Peyer's patch (tissue), 4 donors: Measurements from ENCODE around the gene NR1I3. TPM values are rescaled to one million over a fixed set of nuclear protein-coding genes. Genes with fewer than 3 reads are reported as not detected.

Experiments
- DNase-seq, 3 donors: peaks; one replicate each; pipeline ENCODE4 v3.0.0-alpha.2; 2017 to 2019
- H3K27ac ChIP-seq, 4 donors: fragments of 200-600 bp; sonication (generic); one replicate each; pipeline ENCODE4 v1.5.1; 2016 to 2019
- H3K27me3 ChIP-seq, 2 donors: fragments of 200-600 bp; sonication (generic); one replicate each; pipeline ENCODE4 v1.5.1; 2019
- H3K36me3 ChIP-seq, 3 donors: fragments of 200-600 bp; sonication (generic); one replicate each; pipeline ENCODE4 v1.5.1; 2016 to 2019
- H3K4me1 ChIP-seq, 4 donors: fragments of 200-600 bp; sonication (generic); one replicate each; pipeline ENCODE4 v1.5.1; 2016 to 2019
- H3K4me3 ChIP-seq, 4 donors: fragments of 200-600 bp; sonication (generic); 1 replicate in 3 of 4; 2 replicates in 1 of 4; pipeline ENCODE4 v1.5.1; 2016 to 2019; ENCODE audit warnings: mild to moderate bottlenecking in 1 of 4
- H3K9me3 ChIP-seq, 4 donors: fragments of 200-600 bp; sonication (generic); one replicate each; pipeline ENCODE4 v1.5.1; 2016 to 2019; ENCODE audit warnings: mild to moderate bottlenecking in 1 of 4
- POLR2A ChIP-seq, 2 donors: fragments of 450-650 bp; IDR thresholded peaks; one replicate each; pipeline ENCODE4 v1.5.1; 2017; ENCODE audit warnings: antibody characterized with exemption in 2 of 2, mild to moderate bottlenecking in 2 of 2, moderate library complexity in 2 of 2
- total RNA-seq, 4 donors: library from RNA; depleted of rRNA; stranded (reverse); fragments of >200 nt; gene quantifications; one replicate each; pipeline ENCODE4 v1.1.0, GENCODE V29; 2016
- TF ChIP-seq, protein P1 (sequence below), 6 experiments: fragments of 450-650 bp in 4 of 6; fragments of 200-600 bp in 2 of 6; sonication (generic) in 1 of 6; IDR thresholded peaks; one replicate each; pipeline ENCODE4 v1.5.1; 2017 to 2019; ENCODE audit warnings: antibody characterized with exemption in 6 of 6, mild to moderate bottlenecking in 3 of 6, moderate library complexity in 1 of 6

NR1I3 gene
- total RNA-seq, 4 donors from 2014 or later: 3.2 TPM; not detected in 3

DNA sequence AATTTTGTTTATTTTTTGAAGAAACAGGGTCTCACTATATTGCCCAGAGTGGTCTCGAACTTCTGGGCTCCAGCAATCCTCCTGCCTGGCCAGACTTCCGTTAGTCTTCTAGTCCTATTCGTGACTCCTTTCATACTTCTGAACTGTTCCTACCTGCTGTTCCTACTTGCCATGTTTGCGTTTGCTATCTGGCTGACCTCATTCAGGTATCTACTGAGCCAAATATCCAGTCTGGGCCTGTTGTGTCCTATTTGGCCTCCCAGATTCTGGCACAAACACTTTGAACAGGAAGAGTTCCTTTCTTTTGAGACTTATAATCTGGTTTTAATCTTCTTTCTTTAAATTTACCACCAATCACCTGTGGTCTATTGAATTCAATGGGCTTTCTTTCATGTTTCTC lies 6.9 kb upstream of the NR1I3 start:
- H3K4me1 ChIP-seq: no peaks in the 10 kb centered on the region
- no peak for TF ChIP-seq POLR2A (IDR thresholded peaks at IDR 0.05)
- TF ChIP-seq, protein P1, sequence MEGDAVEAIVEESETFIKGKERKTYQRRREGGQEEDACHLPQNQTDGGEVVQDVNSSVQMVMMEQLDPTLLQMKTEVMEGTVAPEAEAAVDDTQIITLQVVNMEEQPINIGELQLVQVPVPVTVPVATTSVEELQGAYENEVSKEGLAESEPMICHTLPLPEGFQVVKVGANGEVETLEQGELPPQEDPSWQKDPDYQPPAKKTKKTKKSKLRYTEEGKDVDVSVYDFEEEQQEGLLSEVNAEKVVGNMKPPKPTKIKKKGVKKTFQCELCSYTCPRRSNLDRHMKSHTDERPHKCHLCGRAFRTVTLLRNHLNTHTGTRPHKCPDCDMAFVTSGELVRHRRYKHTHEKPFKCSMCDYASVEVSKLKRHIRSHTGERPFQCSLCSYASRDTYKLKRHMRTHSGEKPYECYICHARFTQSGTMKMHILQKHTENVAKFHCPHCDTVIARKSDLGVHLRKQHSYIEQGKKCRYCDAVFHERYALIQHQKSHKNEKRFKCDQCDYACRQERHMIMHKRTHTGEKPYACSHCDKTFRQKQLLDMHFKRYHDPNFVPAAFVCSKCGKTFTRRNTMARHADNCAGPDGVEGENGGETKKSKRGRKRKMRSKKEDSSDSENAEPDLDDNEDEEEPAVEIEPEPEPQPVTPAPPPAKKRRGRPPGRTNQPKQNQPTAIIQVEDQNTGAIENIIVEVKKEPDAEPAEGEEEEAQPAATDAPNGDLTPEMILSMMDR (IDR thresholded peaks at IDR 0.05): no peak
- no peaks in the 10 kb centered on the region for H3K27me3 ChIP-seq
- no peak overlapping the region for H3K4me3 ChIP-seq
- DNase-seq: no peak
- H3K9me3 ChIP-seq: no peaks in the 10 kb centered on the region
- H3K36me3 ChIP-seq: no peaks in the 10 kb centered on the region
- H3K27ac ChIP-seq: no peak overlapping the region

DNA sequence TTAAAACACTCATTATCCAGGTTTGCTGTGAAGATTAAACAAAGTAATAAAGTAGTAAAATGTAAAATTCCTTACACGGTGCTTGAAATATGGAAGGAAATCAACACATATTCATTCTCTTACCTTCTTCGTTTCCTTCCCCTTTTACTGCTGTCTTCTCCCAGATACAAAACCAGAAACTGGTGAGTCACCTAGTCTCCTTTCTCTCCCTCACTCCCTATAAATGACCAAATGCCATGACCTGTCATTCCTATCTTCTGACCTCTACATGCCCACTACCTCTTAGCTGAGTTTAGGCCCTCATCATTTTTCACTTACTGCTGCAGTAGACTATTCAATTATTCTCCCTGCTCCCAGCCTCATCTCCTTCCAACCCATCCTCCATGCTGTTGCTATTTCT lies 4.3 kb upstream of the NR1I3 start:
- Histone ChIP-seq H3K36me3 (no peaks in the 10 kb centered on the region), H3K27ac (no peak overlapping the region), H3K27me3 (no peaks in the 10 kb centered on the region), H3K4me1 (no peaks in the 10 kb centered on the region), H3K4me3 (no peak overlapping the region), H3K9me3 (no peaks in the 10 kb centered on the region)
- no peak for DNase-seq
- TF ChIP-seq, protein P1 (IDR thresholded peaks at IDR 0.05): no peak
- TF ChIP-seq POLR2A (IDR thresholded peaks at IDR 0.05): no peak

DNA sequence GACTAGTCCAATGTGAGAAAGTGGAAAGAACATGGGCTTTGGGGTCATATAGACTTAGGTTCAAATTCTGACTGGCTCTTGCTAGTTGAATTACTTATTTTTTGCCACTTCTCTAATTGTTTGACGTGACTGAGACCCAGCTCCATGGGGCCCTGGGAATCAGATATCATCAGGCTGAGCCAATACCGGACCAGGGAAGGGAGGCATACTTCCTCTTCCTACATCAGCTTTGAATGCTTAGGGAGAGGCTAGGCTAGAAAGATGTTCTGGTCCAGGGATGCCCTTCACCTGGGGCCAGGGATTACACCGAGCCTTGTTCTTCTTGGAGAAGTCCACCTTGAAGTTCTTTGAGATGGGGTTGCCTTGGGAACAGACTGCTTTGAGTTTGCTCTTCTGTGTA lies 3.7 kb upstream of the NR1I3 start:
- no peak for DNase-seq
- Histone ChIP-seq H3K4me1 (no peaks in the 10 kb centered on the region), H3K4me3 (no peak overlapping the region), H3K9me3 (no peaks in the 10 kb centered on the region), H3K36me3 (no peaks in the 10 kb centered on the region), H3K27me3 (no peaks in the 10 kb centered on the region), H3K27ac (no peak overlapping the region)
- no peak for TF ChIP-seq POLR2A (IDR thresholded peaks at IDR 0.05)
- TF ChIP-seq, protein P1 (IDR thresholded peaks at IDR 0.05): no peak

DNA sequence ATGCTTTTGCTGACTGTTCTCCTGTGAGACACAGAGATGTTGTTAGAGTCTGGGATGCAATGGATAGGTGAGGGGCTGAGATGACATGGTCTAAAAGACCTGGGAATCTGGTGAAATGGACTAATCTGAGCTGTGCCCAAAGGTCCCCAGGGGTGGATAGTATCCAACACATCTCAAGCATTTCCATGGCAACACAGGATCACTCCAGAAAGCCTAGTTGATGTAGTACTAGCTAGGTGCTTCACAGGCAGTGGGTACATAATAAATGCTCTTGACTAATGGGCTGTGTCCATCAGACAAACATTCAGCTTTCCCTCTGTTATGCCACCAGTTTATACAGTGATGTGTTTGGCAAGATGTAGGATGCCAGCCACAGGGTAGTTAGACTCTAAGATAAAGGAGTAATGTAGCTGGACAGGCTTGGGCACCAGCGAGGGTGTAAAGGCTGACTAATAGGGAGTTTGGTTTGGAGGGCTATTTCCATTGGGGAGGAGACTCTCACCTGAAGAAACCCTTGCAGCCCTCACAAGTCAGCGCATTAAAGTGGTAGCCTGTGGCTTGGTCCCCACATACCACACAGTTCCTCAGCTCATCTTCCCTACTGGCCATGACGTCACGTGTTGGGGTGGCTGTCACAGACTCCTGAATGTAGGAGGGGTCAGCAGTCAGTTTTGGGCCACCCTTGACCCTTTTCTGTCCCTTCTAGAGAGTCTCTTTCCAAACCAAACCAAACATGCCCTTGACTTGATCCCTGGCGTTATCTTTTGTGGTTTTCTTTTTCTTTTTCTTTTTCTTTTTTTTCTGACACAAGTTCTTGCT lies 1.8 kb downstream of the NR1I3 start:
- Histone ChIP-seq H3K9me3 (no peaks in the 10 kb centered on the region), H3K4me3 (no peak overlapping the region), H3K27me3 (no peaks in the 10 kb centered on the region), H3K36me3 (no peaks in the 10 kb centered on the region), H3K4me1 (no peaks in the 10 kb centered on the region), H3K27ac (no peak overlapping the region)
- no peak for TF ChIP-seq POLR2A (IDR thresholded peaks at IDR 0.05)
- TF ChIP-seq, protein P1 (IDR thresholded peaks at IDR 0.05): no peak
- DNase-seq: no peak

DNA sequence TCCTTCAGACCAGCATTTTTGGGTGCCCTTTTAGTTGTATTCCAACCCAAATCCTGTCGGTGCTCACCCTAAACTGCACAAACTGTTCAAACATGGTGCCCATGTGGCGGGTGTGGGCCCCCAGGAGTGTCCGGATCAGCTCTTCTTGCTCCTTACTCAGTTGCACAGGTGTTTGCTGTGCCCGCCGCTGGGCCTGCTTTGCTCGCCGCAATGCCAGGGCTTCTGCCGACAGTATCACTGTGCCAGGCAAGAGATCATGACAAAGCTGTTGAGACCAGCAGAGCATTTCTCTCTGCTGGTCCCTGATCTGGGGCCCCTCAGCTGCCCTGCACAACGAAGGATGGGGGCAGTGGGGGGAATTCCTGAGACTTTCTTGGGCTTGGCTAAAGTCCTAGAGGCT lies 4.9 kb downstream of the NR1I3 start:
- no peak for DNase-seq
- Histone ChIP-seq H3K27me3 (no peaks in the 10 kb centered on the region), H3K36me3 (peaks cover 0 to 18% (median 0%) of the 10 kb centered on the region in 3 donors), H3K4me1 (peaks cover 0 to 3% (median 0%) of the 10 kb centered on the region in 4 donors), H3K27ac (no peak overlapping the region), H3K9me3 (no peaks in the 10 kb centered on the region), H3K4me3 (no peak overlapping the region)
- TF ChIP-seq POLR2A (IDR thresholded peaks at IDR 0.05): no peak
- TF ChIP-seq, protein P1 (IDR thresholded peaks at IDR 0.05): no peak
